ENCODE data around the gene CLRN3.

The CLRN3 gene

DNA sequence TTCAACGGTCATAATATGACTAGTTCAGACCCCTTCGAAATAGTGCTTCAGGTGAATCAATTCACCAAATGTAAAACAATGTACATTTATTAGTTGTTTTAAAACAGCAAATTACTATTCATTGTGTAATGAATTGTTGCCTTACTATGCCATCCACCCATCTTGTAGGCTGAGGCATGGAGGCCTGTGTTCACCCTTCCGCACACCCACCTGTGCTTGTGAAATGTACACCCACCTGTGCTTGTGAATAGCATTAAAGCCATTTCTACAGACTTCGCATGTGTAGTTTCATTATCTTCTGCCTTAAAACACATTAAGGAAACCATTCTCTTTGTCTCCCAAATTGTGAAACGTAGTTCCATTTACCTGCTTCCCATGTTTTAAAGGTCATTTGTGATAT, 16.8 kb downstream of the CLRN3 start:
- no peak overlapping the region for H3K4me2 ChIP-seq (ENCODE audit: low read depth, low read length, poor library complexity, severe bottlenecking)
- H3K9ac ChIP-seq (ENCODE audit: low read depth, low read length, poor library complexity, severe bottlenecking): no peak overlapping the region
- H3K79me2 ChIP-seq (ENCODE audit: insufficient read depth, low read length): no peaks in the 10 kb centered on the region
- no peak for TF ChIP-seq EZH2phosphoT487 (IDR thresholded peaks at IDR 0.05; ENCODE audit: borderline replicate concordance)
- TF ChIP-seq, protein P1, sequence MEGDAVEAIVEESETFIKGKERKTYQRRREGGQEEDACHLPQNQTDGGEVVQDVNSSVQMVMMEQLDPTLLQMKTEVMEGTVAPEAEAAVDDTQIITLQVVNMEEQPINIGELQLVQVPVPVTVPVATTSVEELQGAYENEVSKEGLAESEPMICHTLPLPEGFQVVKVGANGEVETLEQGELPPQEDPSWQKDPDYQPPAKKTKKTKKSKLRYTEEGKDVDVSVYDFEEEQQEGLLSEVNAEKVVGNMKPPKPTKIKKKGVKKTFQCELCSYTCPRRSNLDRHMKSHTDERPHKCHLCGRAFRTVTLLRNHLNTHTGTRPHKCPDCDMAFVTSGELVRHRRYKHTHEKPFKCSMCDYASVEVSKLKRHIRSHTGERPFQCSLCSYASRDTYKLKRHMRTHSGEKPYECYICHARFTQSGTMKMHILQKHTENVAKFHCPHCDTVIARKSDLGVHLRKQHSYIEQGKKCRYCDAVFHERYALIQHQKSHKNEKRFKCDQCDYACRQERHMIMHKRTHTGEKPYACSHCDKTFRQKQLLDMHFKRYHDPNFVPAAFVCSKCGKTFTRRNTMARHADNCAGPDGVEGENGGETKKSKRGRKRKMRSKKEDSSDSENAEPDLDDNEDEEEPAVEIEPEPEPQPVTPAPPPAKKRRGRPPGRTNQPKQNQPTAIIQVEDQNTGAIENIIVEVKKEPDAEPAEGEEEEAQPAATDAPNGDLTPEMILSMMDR (conservative IDR thresholded peaks at IDR 0.05; ENCODE audit: low read length): no peak
- no peak overlapping the region for H2AFZ ChIP-seq (ENCODE audit: low read length)
- H3K9me3 ChIP-seq (ENCODE audit: insufficient read depth, low read depth, low read length): no peaks in the 10 kb centered on the region
- no peaks in the 10 kb centered on the region for H3K9me2 ChIP-seq (replicated peaks; ENCODE audit: low read depth, low read length)
- H3K36me3 ChIP-seq (ENCODE audit: insufficient read depth, low read length): no peaks in the 10 kb centered on the region
- H3K27me3 ChIP-seq (ENCODE audit: insufficient read depth, low read length, poor library complexity, severe bottlenecking): no peaks in the 10 kb centered on the region
- no peaks in the 10 kb centered on the region for H3F3A ChIP-seq (ENCODE audit: low read depth)
- peaks cover 9% of the 10 kb centered on the region for H3K4me1 ChIP-seq (ENCODE audit: insufficient read depth, low read length, poor library complexity, severe bottlenecking)
- H3K4me3 ChIP-seq (ENCODE audit: low read length, poor library complexity, severe bottlenecking): no peak overlapping the region
- H4K20me1 ChIP-seq (ENCODE audit: insufficient read depth, low read length, poor library complexity, severe bottlenecking): no peaks in the 10 kb centered on the region

DNA sequence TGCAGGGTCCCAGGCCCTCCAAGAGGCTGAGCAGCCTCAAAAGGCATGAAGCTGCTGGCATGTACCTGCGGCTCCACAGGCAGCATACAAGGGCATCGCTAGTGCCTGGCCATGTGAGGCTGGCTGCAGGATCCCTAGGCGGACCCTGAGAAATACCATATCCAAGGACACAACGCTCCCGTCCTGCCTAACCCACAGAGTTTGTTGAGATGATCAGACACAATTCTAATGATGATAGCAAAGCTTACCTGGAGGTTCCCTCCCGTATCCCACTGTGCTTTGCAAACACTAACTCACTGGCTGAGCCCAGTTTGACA, 17.3 kb downstream of the CLRN3 start:
- Histone ChIP-seq H3K9me3 (ENCODE audit: insufficient read depth, low read depth, low read length) (no peaks in the 10 kb centered on the region), H2AFZ (ENCODE audit: low read length) (no peak overlapping the region), H3K4me2 (ENCODE audit: low read depth, low read length, poor library complexity, severe bottlenecking) (no peak overlapping the region), H4K20me1 (ENCODE audit: insufficient read depth, low read length, poor library complexity, severe bottlenecking) (no peaks in the 10 kb centered on the region), H3K79me2 (ENCODE audit: insufficient read depth, low read length) (no peaks in the 10 kb centered on the region), H3K4me3 (ENCODE audit: low read length, poor library complexity, severe bottlenecking) (no peak overlapping the region), H3K9me2 (replicated peaks; ENCODE audit: low read depth, low read length) (no peaks in the 10 kb centered on the region), H3K9ac (ENCODE audit: low read depth, low read length, poor library complexity, severe bottlenecking) (no peak overlapping the region), H3K36me3 (ENCODE audit: insufficient read depth, low read length) (no peaks in the 10 kb centered on the region), H3F3A (ENCODE audit: low read depth) (no peaks in the 10 kb centered on the region), H3K27me3 (ENCODE audit: insufficient read depth, low read length, poor library complexity, severe bottlenecking) (no peaks in the 10 kb centered on the region), H3K4me1 (ENCODE audit: insufficient read depth, low read length, poor library complexity, severe bottlenecking) (peaks cover 4% of the 10 kb centered on the region)
- no peak for TF ChIP-seq EZH2phosphoT487 (IDR thresholded peaks at IDR 0.05; ENCODE audit: borderline replicate concordance)
- TF ChIP-seq, protein P1 (conservative IDR thresholded peaks at IDR 0.05; ENCODE audit: low read length): no peak

DNA sequence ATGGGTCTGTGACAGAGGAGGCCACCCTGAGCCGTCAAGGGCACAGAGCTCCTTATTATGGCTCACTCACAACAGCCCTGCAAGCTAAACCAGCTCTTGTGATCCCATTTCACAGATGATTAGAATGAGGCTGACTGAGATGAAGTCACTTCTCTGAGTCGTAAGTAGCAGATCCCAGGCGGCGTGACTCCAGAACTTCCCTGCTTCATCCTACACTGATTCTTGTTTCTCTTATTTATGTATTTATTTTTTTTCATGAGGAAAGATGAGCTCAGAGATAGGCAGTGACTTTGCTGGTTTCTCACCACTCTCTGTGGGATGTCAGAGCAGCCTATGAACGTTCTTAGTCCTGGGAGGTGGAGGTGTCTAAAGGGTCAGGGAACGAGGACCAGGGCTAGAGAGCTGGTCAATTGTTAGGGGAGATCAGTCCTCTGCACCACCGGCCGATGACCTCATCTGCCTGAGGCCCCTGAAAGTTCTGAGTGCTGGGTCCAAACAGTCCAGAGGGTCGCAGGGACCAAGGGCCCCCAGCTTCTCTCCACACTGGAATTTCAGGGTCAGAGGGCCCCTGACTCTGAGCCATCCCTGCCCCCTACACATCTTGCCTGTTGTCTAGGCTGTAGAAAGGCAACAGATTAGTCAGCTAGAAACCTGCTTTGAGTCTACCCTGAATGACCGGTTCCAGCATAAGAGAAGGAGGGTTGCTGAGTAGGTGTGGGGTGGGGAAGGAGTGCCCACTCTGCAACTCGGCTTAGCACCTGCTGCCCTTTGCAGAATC, 17.9 kb downstream of the CLRN3 start:
- H3K9me2 ChIP-seq (replicated peaks; ENCODE audit: low read depth, low read length): no peaks in the 10 kb centered on the region
- no peaks in the 10 kb centered on the region for H3K79me2 ChIP-seq (ENCODE audit: insufficient read depth, low read length)
- H3K4me3 ChIP-seq (ENCODE audit: low read length, poor library complexity, severe bottlenecking): no peak overlapping the region
- H3F3A ChIP-seq (ENCODE audit: low read depth): no peaks in the 10 kb centered on the region
- no peak for TF ChIP-seq EZH2phosphoT487 (IDR thresholded peaks at IDR 0.05; ENCODE audit: borderline replicate concordance)
- TF ChIP-seq, protein P1 (conservative IDR thresholded peaks at IDR 0.05; ENCODE audit: low read length): no peak
- H3K27me3 ChIP-seq (ENCODE audit: insufficient read depth, low read length, poor library complexity, severe bottlenecking): no peaks in the 10 kb centered on the region
- no peak overlapping the region for H2AFZ ChIP-seq (ENCODE audit: low read length)
- H3K4me2 ChIP-seq (ENCODE audit: low read depth, low read length, poor library complexity, severe bottlenecking): no peak overlapping the region
- no peaks in the 10 kb centered on the region for H3K9me3 ChIP-seq (ENCODE audit: insufficient read depth, low read depth, low read length)
- no peak overlapping the region for H3K9ac ChIP-seq (ENCODE audit: low read depth, low read length, poor library complexity, severe bottlenecking)
- H3K4me1 ChIP-seq (ENCODE audit: insufficient read depth, low read length, poor library complexity, severe bottlenecking): no peaks in the 10 kb centered on the region
- H3K36me3 ChIP-seq (ENCODE audit: insufficient read depth, low read length): no peaks in the 10 kb centered on the region
- no peaks in the 10 kb centered on the region for H4K20me1 ChIP-seq (ENCODE audit: insufficient read depth, low read length, poor library complexity, severe bottlenecking)

Data from Loucy (cell line).